Heart left ventricle (tissue), 13 donors: Measurements from ENCODE around the gene PEF1.

Experiments
- CTCF ChIP-seq, 12 donors: fragments of 200-600 bp; sonication (generic) in 4 of 12; IDR thresholded peaks; one replicate each; pipeline versions ENCODE4 v1.5.0 to v1.8.0; 2018 to 2022; ENCODE audit warnings: antibody characterized with exemption in 12 of 12, mild to moderate bottlenecking in 5 of 12
- POLR2A ChIP-seq, 2 donors: fragments of 450-650 bp; IDR thresholded peaks; one replicate each; pipeline ENCODE4 v1.6.1; 2017; ENCODE audit warnings: antibody characterized with exemption in 2 of 2, mild to moderate bottlenecking in 2 of 2, moderate library complexity in 2 of 2
- donor health status: ischemic (EF 13 %, LVEDD 7.1; RV severe dilation, severe dysfunction).
- donor health status: DM: no; HTN: yes; CAD: no.
- donor health status: DM: no; HTN: no; CAD: no.
- donor health status: ischemic (EF 25% LVEDD 6.9; RV normal size, moderate dysfunction).
- donor health status: ischemic (EF 25% LVEDD 5.7; RV mildly dilated, moderate dysfunction).
- donor health status: ischemic (EF 35%, LVEDD 5.7; RV mildly dilated, moderate dysfunction).
- donor health status: nonischemic (EF 11% LVEDD 7.7; RV severe dilation, severe dysfunction).
- donor health status: DM: yes; HTN: yes; CAD: no.
- donor health status: PGD.
- donor health status: ischemic (EF 29% LVEDD 5.4; RV normal size, mild dysfunction).
- donor health status: nonischemic (EF 23%, LVEDD 6.1; RV moderate dilation, normal function).

GRCh38 chr1:31586376-31587327, 58.0 kb downstream of the PEF1 start:
- no peak for TF ChIP-seq CTCF (IDR thresholded peaks at IDR 0.05)
- no peak for TF ChIP-seq POLR2A (IDR thresholded peaks at IDR 0.05)
